Measurements from ENCODE around the gene TP53AIP1. TPM values are rescaled to one million over a fixed set of nuclear protein-coding genes. Genes with fewer than 3 reads are reported as not detected.

TP53AIP1 gene
- polyA plus RNA-seq, 2 of the 4 experiments (the other 2 are of a cell fraction): 0.03 to 0.08 TPM

DNA sequence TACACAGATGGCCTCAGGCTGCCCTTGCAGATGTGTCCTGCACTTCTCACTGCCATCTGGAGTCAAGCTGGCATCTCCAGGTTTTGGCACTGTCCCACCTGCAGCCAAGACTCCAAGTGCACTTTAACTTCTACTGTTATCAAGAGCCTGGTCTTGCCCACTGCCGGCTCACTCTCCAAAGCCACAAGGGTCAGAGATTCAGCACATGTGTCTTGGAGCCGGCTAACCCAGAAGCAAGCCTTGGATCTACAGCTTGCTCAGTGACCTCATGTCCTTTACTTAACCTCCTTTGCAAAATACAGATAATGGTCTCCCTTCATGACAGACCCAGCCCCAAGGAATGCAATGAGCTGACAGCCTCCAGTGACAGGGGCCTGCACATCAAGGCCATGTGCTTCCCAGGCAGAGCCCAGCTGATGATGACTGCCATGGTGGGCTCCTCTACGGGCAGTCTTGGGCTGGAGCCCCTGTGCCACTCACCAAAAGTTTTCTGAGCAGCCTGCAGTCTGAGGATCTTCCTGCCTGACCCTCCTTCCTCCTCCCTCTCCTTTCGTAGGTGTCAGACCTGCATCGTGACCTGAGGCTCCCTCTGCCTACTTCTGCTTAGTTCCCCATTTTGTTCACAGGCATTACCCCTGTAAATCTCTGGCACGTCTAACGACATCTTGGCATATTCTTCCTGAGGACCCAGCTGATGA is 9.0 kb downstream of the TP53AIP1 start:
- no peak overlapping the region for H3K4me2 ChIP-seq
- ChIA-PET CTCF (interaction anchor here (1.0 to 3.4 kb wide), 5 partner anchors 13 to 49 kb away, joined by 3 to 13 read pairs (median 6); no protein-coding TSS in a partner anchor), POLR2A (no interaction called here)
- no peaks in the 10 kb centered on the region for H3K9me3 ChIP-seq
- no peak for ATAC-seq
- FAIRE-seq: no peak
- TF ChIP-seq RARB (CRISPR knock-in tag; IDR thresholded peaks at IDR 0.05) (no peak), JUNB (IDR thresholded peaks at IDR 0.05) (no peak), HOXA7 (CRISPR knock-in tag; IDR thresholded peaks at IDR 0.05) (no peak), ESRRA (IDR thresholded peaks at IDR 0.05; ENCODE audit: borderline replicate concordance, low read length) (no peak), POLR2A (IDR thresholded peaks at IDR 0.05; ENCODE audit: low read length) (no peak), HEYL (CRISPR knock-in tag; IDR thresholded peaks at IDR 0.05) (no peak), EP300 (IDR thresholded peaks at IDR 0.05) (no peak), RFX5 (IDR thresholded peaks at IDR 0.05) (no peak), CHD4 (IDR thresholded peaks at IDR 0.05; ENCODE audit: borderline replicate concordance) (no peak), FOSB (CRISPR knock-in tag; IDR thresholded peaks at IDR 0.05) (no peak), HOXB5 (CRISPR knock-in tag; IDR thresholded peaks at IDR 0.05) (no peak), FOSL2 (IDR thresholded peaks at IDR 0.05) (no peak), FOSL2 (CRISPR knock-in tag; IDR thresholded peaks at IDR 0.05) (no peak), EHMT2 (IDR thresholded peaks at IDR 0.05; ENCODE audit: low read depth) (no peak)
- TF ChIP-seq, protein P1, sequence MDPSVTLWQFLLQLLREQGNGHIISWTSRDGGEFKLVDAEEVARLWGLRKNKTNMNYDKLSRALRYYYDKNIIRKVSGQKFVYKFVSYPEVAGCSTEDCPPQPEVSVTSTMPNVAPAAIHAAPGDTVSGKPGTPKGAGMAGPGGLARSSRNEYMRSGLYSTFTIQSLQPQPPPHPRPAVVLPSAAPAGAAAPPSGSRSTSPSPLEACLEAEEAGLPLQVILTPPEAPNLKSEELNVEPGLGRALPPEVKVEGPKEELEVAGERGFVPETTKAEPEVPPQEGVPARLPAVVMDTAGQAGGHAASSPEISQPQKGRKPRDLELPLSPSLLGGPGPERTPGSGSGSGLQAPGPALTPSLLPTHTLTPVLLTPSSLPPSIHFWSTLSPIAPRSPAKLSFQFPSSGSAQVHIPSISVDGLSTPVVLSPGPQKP (IDR thresholded peaks at IDR 0.05; ENCODE audit: low read depth, low read length): no peak
- TF ChIP-seq, protein P2, sequence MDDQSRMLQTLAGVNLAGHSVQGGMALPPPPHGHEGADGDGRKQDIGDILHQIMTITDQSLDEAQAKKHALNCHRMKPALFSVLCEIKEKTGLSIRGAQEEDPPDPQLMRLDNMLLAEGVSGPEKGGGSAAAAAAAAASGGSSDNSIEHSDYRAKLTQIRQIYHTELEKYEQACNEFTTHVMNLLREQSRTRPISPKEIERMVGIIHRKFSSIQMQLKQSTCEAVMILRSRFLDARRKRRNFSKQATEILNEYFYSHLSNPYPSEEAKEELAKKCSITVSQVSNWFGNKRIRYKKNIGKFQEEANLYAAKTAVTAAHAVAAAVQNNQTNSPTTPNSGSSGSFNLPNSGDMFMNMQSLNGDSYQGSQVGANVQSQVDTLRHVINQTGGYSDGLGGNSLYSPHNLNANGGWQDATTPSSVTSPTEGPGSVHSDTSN (IDR thresholded peaks at IDR 0.05): no peak
- TF ChIP-seq, protein P3, sequence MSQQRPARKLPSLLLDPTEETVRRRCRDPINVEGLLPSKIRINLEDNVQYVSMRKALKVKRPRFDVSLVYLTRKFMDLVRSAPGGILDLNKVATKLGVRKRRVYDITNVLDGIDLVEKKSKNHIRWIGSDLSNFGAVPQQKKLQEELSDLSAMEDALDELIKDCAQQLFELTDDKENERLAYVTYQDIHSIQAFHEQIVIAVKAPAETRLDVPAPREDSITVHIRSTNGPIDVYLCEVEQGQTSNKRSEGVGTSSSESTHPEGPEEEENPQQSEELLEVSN (IDR thresholded peaks at IDR 0.05; ENCODE audit: borderline replicate concordance, low read depth): no peak
- TF ChIP-seq, protein P4, sequence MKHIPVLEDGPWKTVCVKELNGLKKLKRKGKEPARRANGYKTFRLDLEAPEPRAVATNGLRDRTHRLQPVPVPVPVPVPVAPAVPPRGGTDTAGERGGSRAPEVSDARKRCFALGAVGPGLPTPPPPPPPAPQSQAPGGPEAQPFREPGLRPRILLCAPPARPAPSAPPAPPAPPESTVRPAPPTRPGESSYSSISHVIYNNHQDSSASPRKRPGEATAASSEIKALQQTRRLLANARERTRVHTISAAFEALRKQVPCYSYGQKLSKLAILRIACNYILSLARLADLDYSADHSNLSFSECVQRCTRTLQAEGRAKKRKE (CRISPR knock-in tag; IDR thresholded peaks at IDR 0.05; ENCODE audit: low read depth): no peak
- H3K4me1 ChIP-seq: no peaks in the 10 kb centered on the region
- H3K4me3 ChIP-seq: no peak overlapping the region
- H3K27ac ChIP-seq: no peak overlapping the region
- DNase-seq (ENCODE audit: low read depth in 1 of 2, low spot score in 1 of 2): no peak
- 72% methylated on average over 7 of the region's 7 CpGs for WGBS (ENCODE audit: missing lambda C conversion rate)

DNA sequence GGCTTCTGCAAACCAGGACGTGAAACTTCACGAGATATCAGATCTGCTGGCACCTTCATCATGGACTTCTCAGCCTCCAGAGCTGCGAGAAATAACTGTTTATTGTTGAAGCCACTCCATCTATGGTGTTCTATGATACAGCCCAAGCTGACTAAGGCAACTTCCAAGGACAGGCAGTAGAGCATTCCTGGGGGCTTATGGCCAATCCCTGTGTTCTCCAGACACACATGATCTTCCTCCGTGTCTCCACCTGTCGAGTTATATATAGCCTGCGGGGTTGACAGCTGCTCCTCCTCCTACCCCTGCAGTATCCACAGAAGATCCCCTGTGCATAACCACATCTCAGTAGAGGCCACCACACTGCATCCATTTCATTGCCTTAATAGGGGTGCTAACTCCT is 11.0 kb downstream of the TP53AIP1 start:
- H3K27ac ChIP-seq: no peak overlapping the region
- no peaks in the 10 kb centered on the region for H3K9me3 ChIP-seq
- WGBS (ENCODE audit: missing lambda C conversion rate): 66% methylated on average over 6 of the region's 6 CpGs
- no peaks in the 10 kb centered on the region for H3K4me1 ChIP-seq
- H3K4me3 ChIP-seq: no peak overlapping the region
- DNase-seq (ENCODE audit: low read depth in 1 of 2, low spot score in 1 of 2): no peak
- no peak overlapping the region for H3K4me2 ChIP-seq
- CTCF ChIA-PET: interaction anchor here (1.0 to 1.9 kb wide), 3 partner anchors 24 to 46 kb away, joined by 3 to 6 read pairs (median 5); no protein-coding TSS in a partner anchor
- ATAC-seq: no peak; a peak in 1 of 6 replicates
- FAIRE-seq: no peak
- POLR2A ChIA-PET: no interaction called here
- TF ChIP-seq, protein P1 (IDR thresholded peaks at IDR 0.05; ENCODE audit: low read depth, low read length): no peak
- TF ChIP-seq SMC3 (IDR thresholded peaks at IDR 0.05): no peak
- TF ChIP-seq, protein P2 (IDR thresholded peaks at IDR 0.05): no peak
- TF ChIP-seq PHF8 (IDR thresholded peaks at IDR 0.05; ENCODE audit: borderline replicate concordance, low read depth): no peak
- no peak for TF ChIP-seq FOXS1 (CRISPR knock-in tag; IDR thresholded peaks at IDR 0.05)
- no peak for TF ChIP-seq TP53 (CRISPR knock-in tag; IDR thresholded peaks at IDR 0.05)
- TF ChIP-seq, protein P5, sequence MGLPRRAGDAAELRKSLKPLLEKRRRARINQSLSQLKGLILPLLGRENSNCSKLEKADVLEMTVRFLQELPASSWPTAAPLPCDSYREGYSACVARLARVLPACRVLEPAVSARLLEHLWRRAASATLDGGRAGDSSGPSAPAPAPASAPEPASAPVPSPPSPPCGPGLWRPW (IDR thresholded peaks at IDR 0.05): no peak
- TF ChIP-seq RAD21 (conservative IDR thresholded peaks at IDR 0.05 in 1 of 2, IDR thresholded peaks at IDR 0.05 in 1 of 2): no peak
- no peak for TF ChIP-seq HOXB5 (CRISPR knock-in tag; IDR thresholded peaks at IDR 0.05)
- TF ChIP-seq ESRRA (IDR thresholded peaks at IDR 0.05; ENCODE audit: borderline replicate concordance, low read length): no peak
- TF ChIP-seq, protein P6, sequence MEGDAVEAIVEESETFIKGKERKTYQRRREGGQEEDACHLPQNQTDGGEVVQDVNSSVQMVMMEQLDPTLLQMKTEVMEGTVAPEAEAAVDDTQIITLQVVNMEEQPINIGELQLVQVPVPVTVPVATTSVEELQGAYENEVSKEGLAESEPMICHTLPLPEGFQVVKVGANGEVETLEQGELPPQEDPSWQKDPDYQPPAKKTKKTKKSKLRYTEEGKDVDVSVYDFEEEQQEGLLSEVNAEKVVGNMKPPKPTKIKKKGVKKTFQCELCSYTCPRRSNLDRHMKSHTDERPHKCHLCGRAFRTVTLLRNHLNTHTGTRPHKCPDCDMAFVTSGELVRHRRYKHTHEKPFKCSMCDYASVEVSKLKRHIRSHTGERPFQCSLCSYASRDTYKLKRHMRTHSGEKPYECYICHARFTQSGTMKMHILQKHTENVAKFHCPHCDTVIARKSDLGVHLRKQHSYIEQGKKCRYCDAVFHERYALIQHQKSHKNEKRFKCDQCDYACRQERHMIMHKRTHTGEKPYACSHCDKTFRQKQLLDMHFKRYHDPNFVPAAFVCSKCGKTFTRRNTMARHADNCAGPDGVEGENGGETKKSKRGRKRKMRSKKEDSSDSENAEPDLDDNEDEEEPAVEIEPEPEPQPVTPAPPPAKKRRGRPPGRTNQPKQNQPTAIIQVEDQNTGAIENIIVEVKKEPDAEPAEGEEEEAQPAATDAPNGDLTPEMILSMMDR (IDR thresholded peaks at IDR 0.05): no peak
- TF ChIP-seq CBX2 (IDR thresholded peaks at IDR 0.05; ENCODE audit: borderline replicate concordance, low read depth): no peak
- TF ChIP-seq, protein P4 (CRISPR knock-in tag; IDR thresholded peaks at IDR 0.05; ENCODE audit: low read depth): no peak
- TF ChIP-seq CEBPB (IDR thresholded peaks at IDR 0.05): no peak

All from A549 (cell line).